Central memory CD8-positive, alpha-beta T cell (primary cell): Measurements from ENCODE around the gene PACSIN1.

Source experiments
- ATAC-seq: fragments of 150-1000 bp; cut with Tn5 transposase; replicated peaks from 2 replicates; pipeline ENCODE4 v1.10.0; 2022; ENCODE audit warnings: mild to moderate bottlenecking, moderate FRiP score, moderate number of reproducible peaks; ENCODE audit not compliant: poor library complexity, severe bottlenecking; ENCODE audit errors: extremely low read depth
- DNase-seq, 2 donors: peaks; one replicate each; pipeline ENCODE4 v3.0.0; 2021; ENCODE audit warnings: low spot score in 2 of 2
- H3K27ac Mint-ChIP-seq: one replicate; pipeline ENCODE4 v1.8.0; 2022; ENCODE audit warnings: low read depth, mild to moderate bottlenecking, moderate library complexity, mixed read lengths
- H3K27me3 Mint-ChIP-seq: one replicate; pipeline ENCODE4 v1.8.0; 2022; ENCODE audit warnings: mixed read lengths
- H3K36me3 Mint-ChIP-seq: one replicate; pipeline ENCODE4 v1.8.0; 2022; ENCODE audit warnings: mild to moderate bottlenecking, moderate library complexity, mixed read lengths; ENCODE audit not compliant: insufficient read depth
- H3K4me1 Mint-ChIP-seq: one replicate; pipeline ENCODE4 v1.8.0; 2022; ENCODE audit warnings: mixed read lengths
- H3K4me3 Mint-ChIP-seq: one replicate; pipeline ENCODE4 v1.8.0; 2022; ENCODE audit warnings: mild to moderate bottlenecking, moderate library complexity, mixed read lengths
- H3K9me3 Mint-ChIP-seq: one replicate; pipeline ENCODE4 v1.8.0; 2022; ENCODE audit warnings: mixed read lengths

PACSIN1 gene

GRCh38 chr6:34514593-34515472 lies 49.0 kb downstream of the PACSIN1 start:
- ATAC-seq (no peak), DNase-seq (no peak)
- Mint-ChIP-seq H3K4me1 (peaks cover 19% of the 10 kb centered on the region), H3K27ac (no peak overlapping the region), H3K4me3 (no peak overlapping the region), H3K9me3 (no peaks in the 10 kb centered on the region), H3K27me3 (no peaks in the 10 kb centered on the region), H3K36me3 (no peaks in the 10 kb centered on the region)

- Mint-ChIP-seq H3K27me3 (no peaks in the 10 kb centered on the region), H3K4me3 (no peak overlapping the region), H3K9me3 (no peaks in the 10 kb centered on the region), H3K27ac (no peak overlapping the region), H3K36me3 (no peaks in the 10 kb centered on the region), H3K4me1 (peaks cover 19% of the 10 kb centered on the region)
- DNase-seq (no peak), ATAC-seq (no peak)
These were observed 49.9 kb downstream of the PACSIN1 start for GRCh38 chr6:34515473-34516387.

- Mint-ChIP-seq H3K4me3 (no peak overlapping the region), H3K27ac (no peak overlapping the region), H3K27me3 (no peaks in the 10 kb centered on the region), H3K4me1 (peaks cover 16% of the 10 kb centered on the region), H3K9me3 (no peaks in the 10 kb centered on the region), H3K36me3 (no peaks in the 10 kb centered on the region)
- ATAC-seq (no peak), DNase-seq (no peak)
These were observed 50.8 kb downstream of the PACSIN1 start for GRCh38 chr6:34516391-34517324.

- Mint-ChIP-seq H3K4me3 (no peak overlapping the region), H3K27me3 (no peaks in the 10 kb centered on the region)
These were observed 51.6 kb downstream of the PACSIN1 start for GRCh38 chr6:34517461-34517881.

GRCh38 chr6:34517966-34518365 lies 52.1 kb downstream of the PACSIN1 start:
- H3K4me1 Mint-ChIP-seq: peaks cover 13% of the 10 kb centered on the region
- H3K27me3 Mint-ChIP-seq: no peaks in the 10 kb centered on the region
- H3K4me3 Mint-ChIP-seq: no peak overlapping the region
- no peak for ATAC-seq
- no peaks in the 10 kb centered on the region for H3K9me3 Mint-ChIP-seq
- H3K36me3 Mint-ChIP-seq: no peaks in the 10 kb centered on the region
- no peak for DNase-seq
- no peak overlapping the region for H3K27ac Mint-ChIP-seq

More at GRCh38 chr6:34517461-34517881, 51.6 kb downstream of the PACSIN1 start:
- Mint-ChIP-seq H3K36me3 (no peaks in the 10 kb centered on the region), H3K27ac (no peak overlapping the region), H3K4me1 (peaks cover 11% of the 10 kb centered on the region), H3K9me3 (no peaks in the 10 kb centered on the region)
- DNase-seq (no peak), ATAC-seq (no peak)

DNA sequence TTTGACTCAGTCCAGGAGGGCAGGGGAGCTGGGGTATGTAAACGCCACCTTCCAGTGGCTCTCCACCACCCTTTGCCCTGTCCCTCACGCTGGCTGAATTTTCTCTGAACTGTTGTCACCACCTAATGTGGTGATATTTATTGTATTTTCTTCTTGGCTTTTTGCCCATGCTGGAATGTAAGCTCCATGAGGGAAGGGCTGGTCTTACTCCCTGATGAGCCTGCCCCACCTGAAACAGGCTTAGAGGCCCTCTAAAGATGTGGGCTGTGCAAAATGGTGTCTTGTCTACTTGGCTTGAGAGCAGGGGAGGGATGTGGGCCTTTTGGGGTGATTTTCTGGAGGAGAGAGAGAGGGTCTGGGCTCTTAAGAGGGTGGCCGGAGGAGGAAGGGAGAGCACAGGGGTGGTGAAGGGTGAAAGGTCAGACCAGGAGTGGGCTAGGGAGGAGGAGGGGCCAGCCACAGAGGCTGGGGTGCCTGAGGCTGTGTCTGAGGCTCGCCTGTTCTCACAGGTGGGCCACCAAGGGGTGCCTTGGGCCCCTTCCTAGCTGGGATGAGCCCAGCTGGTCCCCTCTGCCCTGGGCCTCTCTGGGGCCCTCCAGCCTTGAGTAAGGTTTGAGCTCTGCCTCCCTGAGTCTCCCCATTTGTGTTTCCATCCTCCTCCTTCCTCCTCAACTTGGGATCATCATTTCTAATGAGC lies 52.9 kb downstream of the PACSIN1 start:
- Mint-ChIP-seq H3K4me1 (peaks cover 20% of the 10 kb centered on the region), H3K36me3 (no peaks in the 10 kb centered on the region), H3K27ac (no peak overlapping the region), H3K4me3 (no peak overlapping the region), H3K9me3 (no peaks in the 10 kb centered on the region), H3K27me3 (no peaks in the 10 kb centered on the region)
- ATAC-seq (no peak), DNase-seq (no peak)

- Mint-ChIP-seq H3K4me1 (peaks cover 14% of the 10 kb centered on the region), H3K36me3 (no peaks in the 10 kb centered on the region), H3K9me3 (no peaks in the 10 kb centered on the region), H3K4me3 (no peak overlapping the region), H3K27me3 (no peaks in the 10 kb centered on the region), H3K27ac (no peak overlapping the region)
- no peak for DNase-seq
- ATAC-seq: no peak
These were observed 54.2 kb downstream of the PACSIN1 start for GRCh38 chr6:34519971-34520644.

DNA sequence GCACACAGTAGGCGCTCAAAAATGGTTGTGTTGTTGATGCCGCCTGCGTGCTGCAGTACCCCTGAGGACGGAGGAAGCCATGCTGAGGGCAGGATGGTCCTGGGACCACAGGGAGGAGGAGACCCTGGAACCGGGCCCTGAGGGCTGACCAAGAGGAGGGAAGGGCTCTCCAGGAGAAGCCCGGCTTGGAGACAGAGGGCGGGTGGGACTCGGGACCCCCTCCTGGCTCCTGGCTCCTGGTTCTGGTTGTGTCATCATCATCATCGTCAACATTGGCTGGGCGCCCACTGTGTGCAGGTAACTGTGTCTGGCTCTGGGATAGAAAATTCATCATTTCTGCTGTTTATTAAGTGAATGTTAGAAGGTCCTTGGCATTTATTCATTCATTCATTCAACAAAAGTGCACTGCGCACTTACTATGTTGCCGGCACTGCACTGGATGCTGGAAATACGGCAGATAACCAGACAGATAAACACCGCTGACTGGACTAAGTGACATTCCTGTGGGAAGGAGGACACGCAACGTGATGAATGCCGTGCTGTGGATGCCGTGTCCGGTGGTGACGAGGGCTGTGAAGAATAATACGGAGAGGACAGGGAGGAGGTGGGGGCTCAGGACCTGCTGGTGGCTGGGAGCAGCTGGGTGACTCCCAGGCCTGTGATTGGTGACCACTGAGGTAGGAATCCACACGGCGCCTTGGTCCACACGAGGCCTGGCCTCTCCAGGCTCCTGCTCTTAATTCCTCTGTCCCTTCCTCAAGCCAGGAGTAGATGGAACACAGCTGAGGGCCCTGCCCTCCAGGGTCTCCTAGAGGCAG lies 55.0 kb downstream of the PACSIN1 start:
- Mint-ChIP-seq H3K9me3 (no peaks in the 10 kb centered on the region), H3K27me3 (no peaks in the 10 kb centered on the region), H3K4me3 (no peak overlapping the region), H3K4me1 (peaks cover 14% of the 10 kb centered on the region), H3K27ac (no peak overlapping the region), H3K36me3 (no peaks in the 10 kb centered on the region)
- ATAC-seq: no peak
- no peak for DNase-seq

DNA sequence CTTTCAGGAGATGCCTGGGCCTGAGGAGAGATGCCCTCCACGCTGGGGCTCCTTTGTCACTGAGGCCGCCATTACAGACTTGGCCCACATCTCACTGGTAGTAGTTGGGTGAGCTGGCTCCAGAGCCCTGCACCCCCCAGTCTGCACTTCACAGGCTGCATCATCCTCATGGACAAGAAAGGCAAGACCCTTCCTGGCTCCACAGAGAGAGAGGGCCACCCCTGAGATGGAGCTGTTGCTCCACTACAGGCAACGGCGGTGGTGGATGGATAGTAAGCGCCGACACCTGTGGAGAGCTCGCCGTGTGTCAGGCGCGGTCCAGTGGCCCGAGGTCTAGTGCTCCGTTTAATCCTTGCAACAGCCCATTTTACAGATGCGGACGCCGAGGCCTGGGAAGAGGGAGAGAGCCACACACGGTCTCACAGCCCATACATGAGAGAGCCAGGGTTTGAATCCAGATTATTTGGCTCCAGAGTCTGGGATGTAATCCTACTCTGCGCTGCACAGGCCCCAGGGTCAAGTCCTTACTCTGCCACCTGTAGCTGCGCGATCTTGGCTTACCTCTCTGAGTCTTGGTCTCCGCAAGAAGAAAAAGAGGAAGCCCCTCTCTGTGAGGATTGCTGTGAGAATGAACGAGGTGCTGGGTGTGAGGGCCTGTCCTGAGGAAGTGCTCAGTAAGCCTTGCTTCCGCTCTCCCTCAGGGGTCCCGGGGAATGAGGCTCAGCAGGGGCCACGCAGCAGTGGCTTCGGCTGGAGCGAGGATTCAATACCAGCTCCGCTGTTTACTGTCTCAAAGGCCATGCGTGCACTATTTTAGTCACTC lies 55.8 kb downstream of the PACSIN1 start:
- no peaks in the 10 kb centered on the region for H3K9me3 Mint-ChIP-seq

DNA sequence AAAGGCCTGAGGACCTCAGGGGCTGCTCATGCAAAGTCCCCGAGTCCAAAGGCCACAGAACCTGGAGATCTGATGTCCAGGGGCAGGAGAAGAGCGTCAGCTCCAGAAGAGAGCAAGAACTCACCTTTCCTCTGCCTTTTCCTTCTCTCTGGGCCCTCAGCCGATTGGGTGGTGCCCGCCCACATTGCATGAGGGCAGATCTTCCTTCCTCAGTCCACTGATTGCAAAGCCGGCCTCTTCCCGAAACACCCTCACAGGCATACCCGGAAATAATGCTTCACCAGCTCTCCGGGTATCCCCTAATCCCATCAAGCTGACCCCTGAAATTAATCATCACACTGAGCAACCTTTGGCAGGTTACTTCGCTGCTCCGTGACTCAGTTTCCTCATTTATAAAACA lies 56.9 kb downstream of the PACSIN1 start:
- Mint-ChIP-seq H3K27ac (peak overlapping the region; percentile 0), H3K36me3 (peaks cover 4% of the 10 kb centered on the region), H3K4me1 (peaks cover 20% of the 10 kb centered on the region), H3K9me3 (no peaks in the 10 kb centered on the region), H3K27me3 (no peaks in the 10 kb centered on the region), H3K4me3 (no peak overlapping the region)
- ATAC-seq (no peak), DNase-seq (no peak)

More for the DNA sequence above, 55.8 kb downstream of the PACSIN1 start:
- H3K27me3 Mint-ChIP-seq: no peaks in the 10 kb centered on the region
- no peak overlapping the region for H3K4me3 Mint-ChIP-seq
- no peaks in the 10 kb centered on the region for H3K36me3 Mint-ChIP-seq
- no peak for DNase-seq
- peak overlapping the region; percentile 0 for H3K27ac Mint-ChIP-seq
- H3K4me1 Mint-ChIP-seq: peaks cover 14% of the 10 kb centered on the region
- no peak for ATAC-seq
